Measurements from ENCODE around the gene CNTN3.

- TF ChIP-seq REST (IDR thresholded peaks at IDR 0.05; ENCODE audit: low read depth) (no peak), EP300 (IDR thresholded peaks at IDR 0.05; ENCODE audit: borderline replicate concordance) (no peak), USF1 (IDR thresholded peaks at IDR 0.05) (no peak), CEBPB (IDR thresholded peaks at IDR 0.05) (no peak), FOXM1 (IDR thresholded peaks at IDR 0.05; ENCODE audit: borderline replicate concordance, low read depth) (no peak), CREB1 (IDR thresholded peaks at IDR 0.05; ENCODE audit: low read depth) (no peak), RAD21 (IDR thresholded peaks at IDR 0.05; ENCODE audit: low read depth) (no peak), ZBTB7A (IDR thresholded peaks at IDR 0.05; ENCODE audit: low read depth) (no peak), EGR1 (IDR thresholded peaks at IDR 0.05) (no peak), MAX (IDR thresholded peaks at IDR 0.05) (no peak), YY1 (IDR thresholded peaks at IDR 0.05; ENCODE audit: low read depth) (no peak), TAF1 (IDR thresholded peaks at IDR 0.05; ENCODE audit: low read depth) (no peak)
Observed at GRCh38 chr3:74630602-74631001, 16.1 kb upstream of the CNTN3 start.

Data from Ishikawa (cell line).